ENCODE measurements around the gene KRT32. TPM values are rescaled to one million over a fixed set of nuclear protein-coding genes. Genes with fewer than 3 reads are reported as not detected.
A peak's percentile ranks its signal among the peaks of the same experiment; 100 is the strongest.

KRT32 gene
- total RNA-seq, 2 experiments from 2014 or later = not detected

- no peak for ATAC-seq
- H3K36me3 Mint-ChIP-seq (ENCODE audit: low read depth) = no peaks in the 10 kb centered on the region
- H3K27ac Mint-ChIP-seq = no peak within 1 kb of the TSS
- no peaks in the 10 kb centered on the region for H3K27me3 Mint-ChIP-seq
- no peaks in the 10 kb centered on the region for H3K9me3 Mint-ChIP-seq (ENCODE audit: low read depth)
- POLR2A ChIA-PET = interaction anchor here (0.6 kb wide), 1 partner anchor 553 kb away, joined by 3 read pairs; no protein-coding TSS in a partner anchor
- no peak within 1 kb of the TSS for H3K4me3 Mint-ChIP-seq
- intact Hi-C loops (cut with DNase I, micrococcal nuclease) = no loop called here
- no peaks in the 10 kb centered on the region for H3K4me1 Mint-ChIP-seq
- no peak for DNase-seq
- CTCF ChIA-PET = interaction anchor here (0.5 kb wide), 2 partner anchors 68 to 144 kb away, joined by 3 read pairs; no protein-coding TSS in a partner anchor
These were observed 38.0 kb upstream of the KRT32 start, which contains the start of gene KRT13 for GRCh38 chr17:41505007-41505808. TSS of gene KRT13 (minus strand) at chr17:41505612. CDS start at chr17:41505550, 62 bp downstream.

- DNase-seq = no peak
- no peaks in the 10 kb centered on the region for H3K27me3 Mint-ChIP-seq
- ChIA-PET CTCF (interaction anchor here (0.6 kb wide), 1 partner anchor 879 kb away, joined by 3 read pairs; no protein-coding TSS in a partner anchor), POLR2A (no interaction called here)
- no peaks in the 10 kb centered on the region for H3K36me3 Mint-ChIP-seq (ENCODE audit: low read depth)
- no peak overlapping the region for H3K4me3 Mint-ChIP-seq
- no peak overlapping the region for H3K27ac Mint-ChIP-seq
- no peaks in the 10 kb centered on the region for H3K9me3 Mint-ChIP-seq (ENCODE audit: low read depth)
- peaks cover 4% of the 10 kb centered on the region for H3K4me1 Mint-ChIP-seq
- ATAC-seq = no peak
- intact Hi-C loops (cut with DNase I, micrococcal nuclease) = no loop called here
These were observed 37.2 kb upstream of the KRT32 start for GRCh38 chr17:41504246-41504977.

DNA sequence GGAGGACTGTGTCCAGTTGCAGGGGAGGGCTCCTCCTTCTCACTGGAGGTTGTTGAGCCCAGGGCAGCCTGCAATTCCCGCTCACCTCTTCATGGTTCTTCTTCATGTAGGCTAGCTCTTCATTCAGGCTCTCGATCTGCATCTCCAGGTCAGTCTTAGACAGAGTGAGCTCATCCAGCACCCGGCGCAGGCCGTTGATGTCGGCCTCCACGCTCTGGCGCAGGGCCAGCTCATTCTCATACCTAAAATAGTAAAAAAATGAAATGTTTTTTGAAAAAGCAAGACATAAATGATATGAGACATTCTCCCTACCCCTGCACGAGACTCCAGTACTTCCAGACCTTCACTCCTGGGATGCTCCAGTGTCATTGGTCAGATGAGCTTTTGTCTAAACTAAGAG lies 36.0 kb upstream of the KRT32 start:
- intact Hi-C loops (cut with DNase I, micrococcal nuclease) = no loop called here
- Mint-ChIP-seq H3K27me3 (no peaks in the 10 kb centered on the region), H3K4me3 (no peak overlapping the region), H3K27ac (no peak overlapping the region), H3K36me3 (ENCODE audit: low read depth) (no peaks in the 10 kb centered on the region), H3K9me3 (ENCODE audit: low read depth) (no peaks in the 10 kb centered on the region), H3K4me1 (peaks cover 4% of the 10 kb centered on the region)
- no peak for ATAC-seq
- POLR2A ChIA-PET = no interaction called here
- DNase-seq = no peak
- CTCF ChIA-PET = interaction anchor here (1.3 kb wide), 1 partner anchor 45 kb away, joined by 3 read pairs; no protein-coding TSS in a partner anchor

- ChIA-PET CTCF (interaction anchor here (0.6 to 0.8 kb wide), 4 partner anchors 10 to 1394 kb away, joined by 3 to 5 read pairs (median 3); no protein-coding TSS in a partner anchor), POLR2A (no interaction called here)
- DNase-seq = peak; percentile 12
- Mint-ChIP-seq H3K4me1 (peaks cover 10% of the 10 kb centered on the region), H3K4me3 (no peak overlapping the region), H3K27ac (no peak overlapping the region), H3K36me3 (ENCODE audit: low read depth) (no peaks in the 10 kb centered on the region), H3K9me3 (ENCODE audit: low read depth) (no peaks in the 10 kb centered on the region), H3K27me3 (no peaks in the 10 kb centered on the region)
- intact Hi-C loops (cut with DNase I, micrococcal nuclease) = no loop called here
- ATAC-seq = no peak
These were observed 33.1 kb upstream of the KRT32 start for GRCh38 chr17:41500131-41500911.

GRCh38 chr17:41499714-41500113 lies 32.5 kb upstream of the KRT32 start:
- H3K4me3 Mint-ChIP-seq = no peak overlapping the region
- CTCF ChIA-PET = interaction anchor here (0.7 kb wide), 1 partner anchor 1395 kb away, joined by 3 read pairs; no protein-coding TSS in a partner anchor
- H3K9me3 Mint-ChIP-seq (ENCODE audit: low read depth) = no peaks in the 10 kb centered on the region
- no peak for ATAC-seq
- no peak overlapping the region for H3K27ac Mint-ChIP-seq
- no peaks in the 10 kb centered on the region for H3K36me3 Mint-ChIP-seq (ENCODE audit: low read depth)
- H3K4me1 Mint-ChIP-seq = peaks cover 10% of the 10 kb centered on the region
- intact Hi-C loops (cut with DNase I, micrococcal nuclease) = loop anchor here (5.0 kb wide), 2 partner anchors 162 to 592 kb away; no protein-coding TSS in a partner anchor
- no peaks in the 10 kb centered on the region for H3K27me3 Mint-ChIP-seq
- no peak for DNase-seq
- POLR2A ChIA-PET = no interaction called here

DNA sequence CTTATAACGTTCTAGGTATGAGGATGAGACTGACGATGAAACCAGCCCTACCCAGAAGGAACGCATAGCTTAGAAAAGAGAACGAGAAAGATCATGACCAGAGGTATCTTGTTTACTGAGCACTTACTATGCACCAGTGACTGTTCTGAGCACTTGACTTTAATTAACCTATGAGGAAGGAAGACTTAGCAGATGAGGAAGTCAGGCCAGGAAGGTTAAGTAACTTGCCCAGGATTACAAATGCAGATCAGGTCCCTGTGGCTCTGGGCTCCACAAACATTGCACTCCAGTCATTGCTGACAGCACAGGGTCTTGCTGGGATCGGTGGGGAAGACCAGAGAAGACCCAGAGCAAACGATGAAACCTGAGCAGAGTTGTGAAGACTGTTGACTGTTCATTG lies 31.1 kb upstream of the KRT32 start:
- ChIA-PET CTCF (interaction anchor here (0.6 to 1.4 kb wide), 6 partner anchors 10 to 635 kb away, joined by 3 to 9 read pairs (median 3); no protein-coding TSS in a partner anchor), POLR2A (no interaction called here)

DNA sequence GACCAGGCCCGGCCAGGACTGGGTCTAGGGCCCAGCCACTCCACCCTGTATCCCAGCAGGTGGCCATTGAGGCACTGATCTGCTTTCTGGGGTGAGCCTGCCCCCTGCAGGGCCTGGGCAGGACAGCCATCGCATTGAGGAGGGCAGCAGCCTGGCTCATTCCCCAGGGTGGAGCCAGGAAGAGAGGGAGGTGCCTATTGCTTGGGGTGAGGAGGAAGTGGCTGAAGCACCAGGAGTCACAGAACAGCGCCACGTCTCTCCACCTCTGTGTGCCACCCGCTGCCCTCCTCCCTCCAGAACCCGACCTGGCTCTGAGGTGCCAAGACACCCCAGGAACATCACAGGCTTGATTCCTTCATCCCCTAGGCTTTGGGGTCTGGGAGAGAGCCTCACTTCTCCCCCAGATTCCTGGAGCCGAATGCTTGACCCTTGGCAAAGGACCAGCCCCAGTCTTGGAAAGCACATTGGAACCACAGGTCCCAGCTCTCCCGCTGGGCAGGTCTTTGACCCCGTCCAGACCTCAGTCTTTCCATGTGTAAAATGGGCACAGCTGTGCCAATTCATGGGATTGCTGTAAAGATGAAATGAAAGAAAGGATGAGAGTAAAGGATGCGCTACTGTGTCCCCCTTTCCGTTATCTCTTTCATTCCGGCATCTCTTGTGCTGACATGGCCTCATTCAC lies 29.8 kb upstream of the KRT32 start:
- Mint-ChIP-seq H3K4me3 (no peak overlapping the region), H3K27ac (peak overlapping the region; percentile 10)
- POLR2A ChIA-PET = interaction anchor here (0.6 kb wide), 1 partner anchor 58 kb away, joined by 3 read pairs; no protein-coding TSS in a partner anchor

More for the DNA sequence above, 31.1 kb upstream of the KRT32 start:
- DNase-seq (no peak), ATAC-seq (no peak)
- no peaks in the 10 kb centered on the region for H3K27me3 Mint-ChIP-seq
- intact Hi-C loops (cut with DNase I, micrococcal nuclease) = loop anchor here (5.0 kb wide), 2 partner anchors 161 to 591 kb away; no protein-coding TSS in a partner anchor
- H3K27ac Mint-ChIP-seq = no peak overlapping the region
- no peaks in the 10 kb centered on the region for H3K9me3 Mint-ChIP-seq (ENCODE audit: low read depth)
- H3K4me1 Mint-ChIP-seq = peaks cover 10% of the 10 kb centered on the region
- no peaks in the 10 kb centered on the region for H3K36me3 Mint-ChIP-seq (ENCODE audit: low read depth)
- H3K4me3 Mint-ChIP-seq = no peak overlapping the region

DNA sequence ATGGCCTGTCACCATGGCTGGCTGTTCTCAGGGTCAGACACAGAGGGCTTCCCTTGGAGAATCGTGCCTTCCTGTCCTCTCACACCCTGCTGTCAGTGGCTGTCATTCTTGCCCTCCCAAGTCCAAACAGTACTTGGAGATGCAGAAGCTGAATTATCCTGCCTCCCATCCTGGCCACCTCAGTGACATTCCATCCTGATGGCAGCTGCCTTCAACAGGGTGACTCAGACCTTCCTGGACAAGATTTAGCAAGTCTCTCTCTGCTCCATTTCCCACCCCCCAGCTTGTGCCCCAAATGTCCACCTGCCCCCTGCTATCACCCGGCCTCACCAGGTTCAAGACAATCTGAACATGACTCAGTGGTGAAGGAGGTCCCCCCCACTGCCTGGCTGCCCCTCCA lies 27.3 kb upstream of the KRT32 start:
- intact Hi-C loops (cut with DNase I, micrococcal nuclease) = no loop called here
- H3K27me3 Mint-ChIP-seq = no peaks in the 10 kb centered on the region
- no peak overlapping the region for H3K4me3 Mint-ChIP-seq
- H3K9me3 Mint-ChIP-seq (ENCODE audit: low read depth) = no peaks in the 10 kb centered on the region
- peaks cover 13% of the 10 kb centered on the region for H3K4me1 Mint-ChIP-seq
- no peak for DNase-seq
- CTCF ChIA-PET = interaction anchor here (0.5 to 1.1 kb wide), 4 partner anchors 19 to 166 kb away, joined by 3 to 4 read pairs (median 3); no protein-coding TSS in a partner anchor
- no peaks in the 10 kb centered on the region for H3K36me3 Mint-ChIP-seq (ENCODE audit: low read depth)
- no peak for ATAC-seq
- POLR2A ChIA-PET = no interaction called here
- H3K27ac Mint-ChIP-seq = no peak overlapping the region

More for the DNA sequence above, 29.8 kb upstream of the KRT32 start:
- CTCF ChIA-PET = interaction anchor here (0.5 to 1.6 kb wide), 8 partner anchors 12 to 722 kb away, joined by 3 to 9 read pairs (median 3); no protein-coding TSS in a partner anchor
- peaks cover 10% of the 10 kb centered on the region for H3K4me1 Mint-ChIP-seq
- intact Hi-C loops (cut with DNase I, micrococcal nuclease) = loop anchor here (1.0 to 5.0 kb wide), 5 partner anchors 52 to 590 kb away; no protein-coding TSS in a partner anchor
- H3K36me3 Mint-ChIP-seq (ENCODE audit: low read depth) = no peaks in the 10 kb centered on the region
- H3K27me3 Mint-ChIP-seq = no peaks in the 10 kb centered on the region
- peak; percentile 100 for ATAC-seq
- peak; percentile 87 for DNase-seq
- no peaks in the 10 kb centered on the region for H3K9me3 Mint-ChIP-seq (ENCODE audit: low read depth)

DNA sequence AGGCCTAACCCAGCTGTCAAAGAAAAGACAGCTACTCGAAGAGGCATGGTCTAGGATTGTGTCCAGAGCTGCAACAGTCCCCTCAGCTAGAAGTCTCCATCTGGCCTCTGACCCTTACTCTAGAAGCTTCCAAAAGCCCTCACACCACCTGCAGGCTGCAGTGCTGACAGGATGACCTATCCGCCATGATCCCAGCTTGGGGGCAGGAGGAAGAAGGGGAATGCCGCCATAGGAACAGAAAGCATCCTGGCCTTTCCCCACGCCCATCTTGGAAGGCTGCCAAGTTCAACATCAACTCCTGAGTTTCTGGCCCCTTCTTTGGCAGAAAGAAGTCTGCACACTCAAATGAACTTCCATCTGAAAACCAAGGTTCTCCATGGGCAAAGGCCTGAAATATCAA lies 25.6 kb upstream of the KRT32 start:
- intact Hi-C loops (cut with DNase I, micrococcal nuclease) = no loop called here
- CTCF ChIA-PET = interaction anchor here (0.7 to 1.0 kb wide), 3 partner anchors 57 to 206 kb away, joined by 3 to 4 read pairs (median 3); no protein-coding TSS in a partner anchor
- POLR2A ChIA-PET = no interaction called here
- H3K4me1 Mint-ChIP-seq = peaks cover 13% of the 10 kb centered on the region
- DNase-seq (no peak), ATAC-seq (no peak)
- H3K36me3 Mint-ChIP-seq (ENCODE audit: low read depth) = no peaks in the 10 kb centered on the region
- no peaks in the 10 kb centered on the region for H3K9me3 Mint-ChIP-seq (ENCODE audit: low read depth)
- H3K4me3 Mint-ChIP-seq = no peak overlapping the region
- H3K27me3 Mint-ChIP-seq = no peaks in the 10 kb centered on the region
- no peak overlapping the region for H3K27ac Mint-ChIP-seq

DNA sequence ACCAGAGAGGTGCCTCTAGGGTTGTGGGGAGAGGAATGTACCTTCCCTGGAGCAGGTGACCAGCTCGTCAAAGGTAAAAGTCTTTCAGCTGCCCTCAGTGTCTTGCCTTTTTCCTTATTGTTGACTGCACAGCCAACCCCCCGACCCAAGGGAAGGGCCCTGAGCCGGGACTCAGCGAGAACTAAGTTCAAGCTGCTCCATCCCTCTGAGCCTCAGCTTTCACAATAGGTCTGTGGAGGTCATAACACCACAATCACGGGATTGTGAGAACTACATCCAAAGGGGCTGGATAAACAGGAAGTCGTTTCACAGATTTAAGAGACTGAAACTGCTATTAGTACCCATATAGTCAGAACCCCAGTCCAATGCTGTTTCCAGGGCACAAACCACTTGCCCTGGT lies 25.2 kb upstream of the KRT32 start:
- no peaks in the 10 kb centered on the region for H3K27me3 Mint-ChIP-seq
- CTCF ChIA-PET = interaction anchor here (0.7 to 1.0 kb wide), 3 partner anchors 57 to 205 kb away, joined by 3 to 4 read pairs (median 3); no protein-coding TSS in a partner anchor
- H3K4me3 Mint-ChIP-seq = no peak overlapping the region
- POLR2A ChIA-PET = no interaction called here
- no peak overlapping the region for H3K27ac Mint-ChIP-seq
- DNase-seq (no peak), ATAC-seq (no peak)
- no peaks in the 10 kb centered on the region for H3K9me3 Mint-ChIP-seq (ENCODE audit: low read depth)
- intact Hi-C loops (cut with DNase I, micrococcal nuclease) = no loop called here
- peaks cover 13% of the 10 kb centered on the region for H3K4me1 Mint-ChIP-seq
- no peaks in the 10 kb centered on the region for H3K36me3 Mint-ChIP-seq (ENCODE audit: low read depth)

Data from activated CD4-positive, alpha-beta T cell treated with anti-CD3 and anti-CD28 coated beads for 36 hours (primary cell).